C4-2B (cell line): ENCODE measurements around the gene ACSF3.

Experiments used
- CTCF ChIP-seq: fragments of 450-650 bp; conservative IDR thresholded peaks from 2 replicates; pipeline ENCODE4 v1.5.1; 2017; ENCODE audit warnings: mild to moderate bottlenecking
- ZFX ChIP-seq: fragments of 450-650 bp; IDR thresholded peaks from 2 replicates; pipeline ENCODE4 v1.6.1; 2017

- no peak for TF ChIP-seq CTCF
- no peak for TF ChIP-seq ZFX
Observed at GRCh38 chr16:89119661-89120141, 26.0 kb downstream of the ACSF3 start.
